K562 (cell line): ENCODE results near the gene HCCS. TPM values are rescaled to one million over a fixed set of nuclear protein-coding genes. Genes with fewer than 3 reads are reported as not detected.

Experiments used
- ATAC-seq: fragments of 200-7000 bp; cut with Tn5 transposase; 3 replicates; pipeline ENCODE4 v1.9.1; 2020; ENCODE audit warnings: moderate library complexity
- BruUV-seq: library from RNA; stranded (reverse); fragments of 400-500 nt; replicated peaks from 2 replicates; lab custom pipeline; 2021; lab: Mats Ljungman, UMichigan
- CTCF ChIA-PET: fragments of 300-600 bp; formaldehyde crosslinking; extraction: SDS; loops from one replicate; lab custom pipeline; 2021; ENCODE audit warnings: low intra/inter-chr PET ratio; lab: Yijun Ruan, JAX
- POLR2A ChIA-PET: fragments of 300-600, 350-650 bp; sonication (Branson Sonifier 250); formaldehyde crosslinking; extraction: SDS; loops from one replicate; lab custom pipeline; 2021; ENCODE audit warnings: antibody characterized with exemption, inconsistent platforms; lab: Yijun Ruan, JAX
- DNase-seq, 4 experiments: peaks; one replicate each; pipeline versions ENCODE4 v3.0.0 to v3.0.0-alpha.2; 2011 to 2018; ENCODE audit warnings: low spot score in 3 of 4, mixed read lengths in 3 of 4; ENCODE audit errors: extremely low read depth in 1 of 4
- FAIRE-seq: peaks from 2 replicates; lab custom pipeline; 2011; peaks lifted over from hg19 to GRCh38; lab: Jason Lieb, UNC
- H2AFZ ChIP-seq: 2 replicates; pipeline ENCODE4 v1.6.0; 2011; ENCODE audit warnings: low read depth, low read length, control low read depth, inconsistent platforms
- H3K27ac ChIP-seq: fragments of 200-600 bp; 3 replicates; pipeline ENCODE4 v1.8.0; 2011; ENCODE audit warnings: low read depth, mild to moderate bottlenecking, control low read depth, inconsistent platforms, low read length, moderate library complexity, mixed read lengths; ENCODE audit errors: extremely low read depth
- H3K27me3 ChIP-seq, 2 experiments: fragments of 300-600 bp in 1 of 2; 2 replicates in 1 of 2; 3 replicates in 1 of 2; pipeline versions ENCODE4 v1.6.0 to v1.8.0; 2011; ENCODE audit warnings: inconsistent platforms in 2 of 2, low read length in 2 of 2, mild to moderate bottlenecking in 1 of 2, mixed read lengths in 1 of 2, moderate library complexity in 1 of 2; ENCODE audit not compliant: control insufficient read depth in 2 of 2, insufficient read depth in 2 of 2
- H3K36me3 ChIP-seq: fragments of 300-600 bp; 3 replicates; pipeline ENCODE4 v1.8.0; 2011; ENCODE audit warnings: mild to moderate bottlenecking, low read length, inconsistent platforms; ENCODE audit not compliant: control insufficient read depth, insufficient read depth
- H3K4me1 ChIP-seq, 2 experiments: fragments of 200-600 bp in 1 of 2; replicated peaks in 1 of 2; 2 replicates in 1 of 2; 3 replicates in 1 of 2; pipeline versions ENCODE4 v1.5.1 to v1.8.0; 2011; ENCODE audit warnings: inconsistent platforms in 2 of 2, low read length in 2 of 2, mild to moderate bottlenecking in 1 of 2, mixed read lengths in 1 of 2, moderate library complexity in 1 of 2; ENCODE audit not compliant: control insufficient read depth in 2 of 2, insufficient read depth in 2 of 2
- H3K4me2 ChIP-seq: 2 replicates; pipeline ENCODE4 v1.6.1; 2011; ENCODE audit warnings: low read length, control low read depth, inconsistent platforms, mixed read lengths; ENCODE audit not compliant: insufficient read depth
- H3K4me3 ChIP-seq: fragments of 200-600 bp; sonication (generic), shearing (Covaris generic); 2 replicates; pipeline ENCODE4 v1.5.1; 2016; ENCODE audit warnings: control low read depth, inconsistent platforms
- H3K79me2 ChIP-seq: fragments of 200-600 bp; 3 replicates; pipeline ENCODE4 v1.8.0; 2011; ENCODE audit warnings: low read length, inconsistent platforms; ENCODE audit not compliant: control insufficient read depth, insufficient read depth
- H3K9ac ChIP-seq, 2 experiments: 2 replicates each; pipeline versions ENCODE4 v1.6.0 to v1.6.1; 2011; ENCODE audit warnings: low read depth in 2 of 2, low read length in 2 of 2, control low read depth in 1 of 2, inconsistent platforms in 1 of 2, mild to moderate bottlenecking in 1 of 2, mixed read lengths in 1 of 2; ENCODE audit not compliant: insufficient read depth in 1 of 2
- H3K9me1 ChIP-seq: one replicate; pipeline ENCODE4 v1.6.0; 2011; ENCODE audit warnings: inconsistent platforms, mild to moderate bottlenecking, low read length, moderate library complexity; ENCODE audit not compliant: control insufficient read depth, insufficient read depth
- H3K9me3 ChIP-seq: replicated peaks from 2 replicates; pipeline ENCODE4 v1.5.1; 2011; ENCODE audit warnings: low read depth, low read length, inconsistent platforms; ENCODE audit not compliant: control insufficient read depth, insufficient read depth
- H4K20me1 ChIP-seq: replicated peaks from 2 replicates; pipeline ENCODE4 v1.6.1; 2011; ENCODE audit warnings: low read length, inconsistent platforms, mixed read lengths; ENCODE audit not compliant: control insufficient read depth, insufficient read depth
- BMI1 ChIP-seq: fragments of 150-350 bp; IDR thresholded peaks from 2 replicates; pipeline ENCODE4 v1.6.1; 2014; ENCODE audit warnings: low read length
- CBX1 ChIP-seq: sonication (generic); IDR thresholded peaks from 2 replicates; pipeline ENCODE4 v1.6.1; 2016; ENCODE audit warnings: antibody characterized with exemption, low read depth, mild to moderate bottlenecking
- DACH1 ChIP-seq: fragments of 450-650 bp; IDR thresholded peaks from 2 replicates; pipeline ENCODE4 v1.6.1; 2018; ENCODE audit not compliant: partially characterized antibody
- ERF ChIP-seq: fragments of 450-650 bp; formaldehyde crosslinking; IDR thresholded peaks from 2 replicates; pipeline ENCODE4 v1.4.0; 2020; ENCODE audit warnings: mild to moderate bottlenecking, mixed read lengths
- ETS1 ChIP-seq: conservative IDR thresholded peaks from 2 replicates; pipeline ENCODE4 v1.6.1; 2011; ENCODE audit warnings: low read depth, mild to moderate bottlenecking, low read length; ENCODE audit not compliant: control insufficient read depth
- KLF16 ChIP-seq: IDR thresholded peaks from 2 replicates; pipeline ENCODE4 v1.6.1; 2016; ENCODE audit warnings: antibody characterized with exemption
- MAFG ChIP-seq: fragments of 450-650 bp; conservative IDR thresholded peaks from 2 replicates; pipeline ENCODE4 v1.6.1; 2016; ENCODE audit warnings: missing genetic modification characterization, missing compliant biosample characterization
- MAFK ChIP-seq: IDR thresholded peaks from 2 replicates; pipeline ENCODE4 v1.6.1; 2011; ENCODE audit warnings: low read length, improper control_type of control experiment
- NR2C2 ChIP-seq, 2 experiments: fragments of 200-800 bp in 1 of 2; sonication (Bioruptor generic) in 1 of 2; sonication (generic) in 1 of 2; formaldehyde crosslinking in 1 of 2; IDR thresholded peaks; 2 replicates each; pipeline versions ENCODE4 v1.6.1 to v1.8.0; 2016 to 2022; ENCODE audit warnings: mild to moderate bottlenecking in 1 of 2, missing compliant biosample characterization in 1 of 2, missing genetic modification characterization in 1 of 2, missing genetic modification reagents in 1 of 2
- SAFB ChIP-seq: fragments of 200-400 bp; formaldehyde crosslinking; IDR thresholded peaks from 2 replicates; pipeline ENCODE4 v1.6.1; 2017; ENCODE audit warnings: low read depth, low read length, borderline replicate concordance
- SMAD3 ChIP-seq: fragments of 450-650 bp; formaldehyde crosslinking; conservative IDR thresholded peaks from 2 replicates; pipeline ENCODE4 v1.4.0; 2020; ENCODE audit warnings: mild to moderate bottlenecking
- SMARCE1 ChIP-seq: fragments of 450-650 bp; IDR thresholded peaks from 2 replicates; pipeline ENCODE4 v1.7.1; 2016; ENCODE audit warnings: mild to moderate bottlenecking
- SRSF7 ChIP-seq: fragments of 200-400 bp; formaldehyde crosslinking; optimal IDR thresholded peaks from 2 replicates; pipeline ENCODE3; 2017; ENCODE audit warnings: mild to moderate bottlenecking, low read depth, low read length
- TAF15 ChIP-seq: fragments of 200-400 bp; formaldehyde crosslinking; IDR thresholded peaks from 2 replicates; pipeline ENCODE4 v1.6.1; 2017; ENCODE audit warnings: mild to moderate bottlenecking, low read depth, low read length, moderate library complexity
- TAF7 ChIP-seq: fragments of 450-650 bp; IDR thresholded peaks from 2 replicates; pipeline ENCODE4 v1.6.1; 2016; ENCODE audit warnings: missing genetic modification characterization, missing compliant biosample characterization
- TARDBP ChIP-seq: fragments of 450-650 bp; IDR thresholded peaks from 2 replicates; pipeline ENCODE4 v1.6.1; 2016
- YY1 ChIP-seq, 3 experiments: IDR thresholded peaks; 2 replicates each; pipeline ENCODE4 v1.6.1; 2011; ENCODE audit warnings: low read length in 2 of 3, mild to moderate bottlenecking in 2 of 3, moderate library complexity in 2 of 3, borderline replicate concordance in 1 of 3, control low read depth in 1 of 3, low read depth in 1 of 3; ENCODE audit not compliant: insufficient read depth in 3 of 3, insufficient replicate concordance in 2 of 3, control insufficient read depth in 1 of 3, insufficient read length in 1 of 3; ENCODE audit errors: extremely low read depth in 1 of 3
- ZNF3 ChIP-seq: fragments of 250-450 bp; sonication (Bioruptor Pico); IDR thresholded peaks from 2 replicates; pipeline ENCODE4 v1.5.0; 2021; ENCODE audit warnings: mild to moderate bottlenecking, moderate library complexity
- ZNF507 ChIP-seq: conservative IDR thresholded peaks from 2 replicates; pipeline ENCODE4 v1.6.1; 2017; ENCODE audit warnings: missing genetic modification characterization, missing compliant biosample characterization
- ZNF551 ChIP-seq: fragments of 250-450 bp; sonication (Bioruptor Pico); IDR thresholded peaks from 2 replicates; pipeline ENCODE4 v1.5.0; 2021; ENCODE audit warnings: mild to moderate bottlenecking, moderate library complexity
- in situ Hi-C: fragments of 300-500 bp; cut with MboI; formaldehyde crosslinking; loops from 4 replicates; pipeline ENCODE4 v1.15.0; 2018; ENCODE audit warnings: inconsistent platforms, mixed read lengths
- intact Hi-C: fragments of 100-400 bp; cut with micrococcal nuclease; formaldehyde crosslinking; loops from 2 replicates; pipeline ENCODE4 v1.14.2; 2022
- polyA plus RNA-seq, 8 experiments: library from polyadenylated mRNA; depleted of rRNA in 4 of 8; stranded (reverse) in 5 of 8; unstranded in 3 of 8; fragments of >200 nt; fragmentation: Nextera tagmentation in 2 of 8; fragmentation: Illumina TruSeq in 1 of 8; extraction: Ambion mirVana in 2 of 8; extraction: Trizol in 1 of 8; gene quantifications; 2 replicates each; pipeline versions ENCODE4 v1.2.1 to v1.2.3, GENCODE V29; 2011 to 2014; ENCODE audit warnings: inconsistent platforms in 1 of 8, missing spikeins in 1 of 8
- total RNA-seq, 7 experiments: library from RNA; depleted of rRNA in 6 of 7; stranded (reverse); fragments of >200 nt in 6 of 7; fragmentation: Illumina TruSeq in 2 of 7; extraction: Trizol in 2 of 7; gene quantifications; 2 replicates each; pipeline versions ENCODE4 v1.2.1 to v1.2.3, GENCODE V29; 2011 to 2021; ENCODE audit warnings: low replicate concordance in 1 of 7
- TF ChIP-seq, protein P1 (sequence below): fragments of 450-650 bp; IDR thresholded peaks from 2 replicates; pipeline ENCODE4 v1.6.1; 2014; ENCODE audit warnings: low read depth, mild to moderate bottlenecking, moderate library complexity, borderline replicate concordance

Gene HCCS
- total and polyA plus RNA-seq, 9 of the 15 experiments (the other 6 are each of a cell fraction or from before 2014, with no cell fraction given), result 22.9 to 81.5 (median 66.9) TPM

- TF ChIP-seq YY1 (IDR thresholded peaks at IDR 0.05; ENCODE audit: borderline replicate concordance in 1 of 3, control insufficient read depth in 1 of 3, extremely low read depth in 1 of 3, insufficient read depth in 3 of 3, insufficient read length in 1 of 3, insufficient replicate concordance in 2 of 3, low read depth in 1 of 3, low read length in 2 of 3), result no peak
- TF ChIP-seq CBX1, result no peak
- TF ChIP-seq MAFG (tag), result no peak
- no peak for TF ChIP-seq NR2C2 (CRISPR knock-in tag; IDR thresholded peaks at IDR 0.05)
- no peak for TF ChIP-seq NR2C2 (tag; IDR thresholded peaks at IDR 0.05)
- no peak for TF ChIP-seq TARDBP
- TF ChIP-seq, all 486 proteins: peak for 0
Measured at GRCh38 chrX:11130136-11130535, 19.0 kb downstream of the HCCS start (continued).

- DNase-seq, result no peak
- no peak overlapping the region for H3K4me3 ChIP-seq
- no peaks in the 10 kb centered on the region for H3K79me2 ChIP-seq
- H3K4me2 ChIP-seq, result no peak overlapping the region
- intact Hi-C loops, result loop anchor here (10.0 kb wide), 1 partner anchor 256 kb away; no protein-coding TSS in a partner anchor
- ATAC-seq, result no peak
- ChIA-PET POLR2A (interaction anchor here (1.0 kb wide), 1 partner anchor 19 kb away, joined by 5 read pairs; no protein-coding TSS in a partner anchor), CTCF (no interaction called here)
- TF ChIP-seq SMAD3 (CRISPR knock-in tag) (no peak), TAF15 (no peak), MAFK (no peak), TAF7 (tag) (no peak), BMI1 (no peak), ETS1 (no peak), ZNF551 (CRISPR knock-in tag) (no peak), ZNF507 (no peak), ZNF3 (CRISPR knock-in tag) (no peak), SAFB (no peak), SMARCE1 (no peak), KLF16 (no peak), DACH1 (no peak), SRSF7 (no peak), ERF (CRISPR knock-in tag) (no peak)
- TF ChIP-seq, protein P1, sequence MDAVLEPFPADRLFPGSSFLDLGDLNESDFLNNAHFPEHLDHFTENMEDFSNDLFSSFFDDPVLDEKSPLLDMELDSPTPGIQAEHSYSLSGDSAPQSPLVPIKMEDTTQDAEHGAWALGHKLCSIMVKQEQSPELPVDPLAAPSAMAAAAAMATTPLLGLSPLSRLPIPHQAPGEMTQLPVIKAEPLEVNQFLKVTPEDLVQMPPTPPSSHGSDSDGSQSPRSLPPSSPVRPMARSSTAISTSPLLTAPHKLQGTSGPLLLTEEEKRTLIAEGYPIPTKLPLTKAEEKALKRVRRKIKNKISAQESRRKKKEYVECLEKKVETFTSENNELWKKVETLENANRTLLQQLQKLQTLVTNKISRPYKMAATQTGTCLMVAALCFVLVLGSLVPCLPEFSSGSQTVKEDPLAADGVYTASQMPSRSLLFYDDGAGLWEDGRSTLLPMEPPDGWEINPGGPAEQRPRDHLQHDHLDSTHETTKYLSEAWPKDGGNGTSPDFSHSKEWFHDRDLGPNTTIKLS, result no peak
- no peaks in the 10 kb centered on the region for H3K36me3 ChIP-seq
- H2AFZ ChIP-seq, result no peak overlapping the region
- in situ Hi-C loops, result no loop called here
- no peaks in the 10 kb centered on the region for H3K27me3 ChIP-seq
- H3K9me3 ChIP-seq, result no peaks in the 10 kb centered on the region
- FAIRE-seq, result no peak
- peaks cover 0 to 11% of the 10 kb centered on the region in 2 experiments; a peak in 2 of 5 replicates for H3K4me1 ChIP-seq
- no peaks in the 10 kb centered on the region for H4K20me1 ChIP-seq
- no peak overlapping the region for H3K9ac ChIP-seq
- H3K9me1 ChIP-seq, result no peaks in the 10 kb centered on the region
- BruUV-seq, result no TSS peak
- no peak overlapping the region for H3K27ac ChIP-seq
Measured at GRCh38 chrX:11131146-11131545, 20.0 kb downstream of the HCCS start.
